ENCODE results near the gene FNDC5. TPM values are rescaled to one million over a fixed set of nuclear protein-coding genes. Genes with fewer than 3 reads are reported as not detected.

Gene FNDC5
- total RNA-seq, 1 donor from 2014 or later, result 0.85 TPM

DNA sequence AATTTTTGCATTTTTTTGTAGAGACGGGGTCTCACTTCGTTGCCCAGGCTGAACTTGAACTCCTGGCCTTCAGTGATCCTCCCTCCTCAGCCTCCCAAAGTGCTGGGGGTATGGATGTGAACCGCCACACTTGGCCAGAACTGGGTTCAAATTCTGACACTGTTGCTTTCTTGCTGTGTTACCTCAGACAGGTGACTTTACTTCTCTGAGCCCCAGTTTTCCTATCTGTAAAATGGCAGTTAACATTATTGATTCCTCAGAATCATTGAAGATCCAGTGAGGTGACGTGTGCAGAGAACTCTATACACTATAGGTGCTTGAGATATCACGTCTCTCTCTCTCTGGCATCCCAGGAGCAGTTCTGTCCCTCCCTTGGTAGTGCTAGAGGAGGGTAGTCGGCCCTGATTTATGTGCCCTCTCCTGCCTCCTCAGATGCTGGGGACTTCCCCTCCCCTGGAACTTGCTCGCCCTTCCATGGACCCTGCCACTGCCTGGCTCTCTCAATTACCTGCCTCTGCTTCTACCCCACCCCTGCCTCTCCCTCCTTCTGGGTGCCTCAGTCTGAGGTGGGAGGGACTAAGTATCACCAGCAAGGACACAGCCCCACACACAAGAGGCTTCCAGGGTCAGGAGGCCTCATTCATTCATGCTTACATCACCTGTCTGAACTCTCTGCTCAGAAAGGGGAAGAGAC lies 12.8 kb upstream of the FNDC5 start:
- DNase-seq, result no peak

DNA sequence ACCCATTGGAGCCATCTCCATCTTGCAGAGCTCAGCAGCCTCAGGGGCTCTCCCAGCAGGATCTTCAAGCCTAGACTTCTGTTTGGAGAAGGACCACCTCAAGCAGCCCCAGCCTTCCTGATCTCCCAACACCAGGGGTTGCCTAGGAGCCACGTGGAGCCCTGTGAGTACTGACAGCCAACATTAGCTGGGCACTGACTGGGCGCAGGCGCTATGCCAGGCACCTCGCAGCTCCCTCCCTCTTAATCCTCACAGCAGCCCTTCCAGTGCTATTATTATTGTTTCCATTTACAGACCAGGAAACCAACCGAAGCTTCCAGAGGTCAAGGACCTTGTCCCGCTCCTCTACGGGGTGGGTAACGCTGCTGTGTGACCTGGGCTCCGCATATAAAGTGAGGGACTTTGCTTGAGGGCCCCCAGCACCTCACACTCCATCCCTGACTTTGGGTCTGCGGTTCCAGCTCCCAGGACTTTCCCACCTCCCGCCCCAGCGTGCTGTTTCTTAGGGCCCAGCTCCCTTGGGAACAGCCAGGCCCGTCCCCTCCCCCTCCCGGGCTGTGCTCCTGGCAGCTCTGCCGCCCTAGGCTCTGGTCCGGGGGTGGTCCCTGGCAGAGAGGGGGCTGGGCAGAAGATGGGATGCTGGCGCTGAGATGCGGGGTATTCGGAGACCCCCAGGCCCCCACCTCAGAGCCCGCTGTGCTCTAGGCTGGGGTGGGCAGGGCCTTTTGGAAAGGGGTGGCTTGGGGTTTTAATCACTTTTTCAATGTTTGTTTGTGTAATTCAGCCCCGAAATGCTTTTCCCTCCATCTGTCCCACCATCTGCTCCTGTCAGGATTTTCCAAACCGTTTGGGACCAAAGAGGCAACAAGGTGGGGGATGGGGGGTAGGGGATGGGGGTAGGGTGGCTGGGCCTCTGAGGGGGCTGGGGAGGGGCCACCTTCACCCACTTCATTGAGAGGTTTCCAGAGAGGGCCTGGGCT lies 11.4 kb upstream of the FNDC5 start:
- no peak for DNase-seq

DNA sequence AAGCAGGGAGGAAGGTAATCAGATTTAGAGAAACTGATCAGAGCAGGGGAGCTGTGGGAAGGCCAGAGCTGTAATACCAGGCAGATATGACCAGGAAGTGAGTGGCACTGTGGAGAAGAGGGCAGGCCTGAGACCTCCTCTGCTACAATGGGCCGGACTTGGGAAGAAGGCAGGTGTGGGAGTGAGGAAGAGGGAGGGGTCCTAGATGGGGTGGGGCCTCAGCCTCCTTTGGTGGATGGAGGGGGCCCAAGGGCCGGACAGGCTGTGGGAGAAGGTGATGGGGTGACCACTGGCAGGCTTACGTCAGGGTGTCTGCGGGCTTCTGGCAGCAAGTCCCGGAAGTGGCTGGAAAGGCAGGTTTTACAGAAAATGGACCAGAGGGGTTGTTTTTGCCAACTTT lies 10.6 kb upstream of the FNDC5 start:
- DNase-seq, result no peak

DNA sequence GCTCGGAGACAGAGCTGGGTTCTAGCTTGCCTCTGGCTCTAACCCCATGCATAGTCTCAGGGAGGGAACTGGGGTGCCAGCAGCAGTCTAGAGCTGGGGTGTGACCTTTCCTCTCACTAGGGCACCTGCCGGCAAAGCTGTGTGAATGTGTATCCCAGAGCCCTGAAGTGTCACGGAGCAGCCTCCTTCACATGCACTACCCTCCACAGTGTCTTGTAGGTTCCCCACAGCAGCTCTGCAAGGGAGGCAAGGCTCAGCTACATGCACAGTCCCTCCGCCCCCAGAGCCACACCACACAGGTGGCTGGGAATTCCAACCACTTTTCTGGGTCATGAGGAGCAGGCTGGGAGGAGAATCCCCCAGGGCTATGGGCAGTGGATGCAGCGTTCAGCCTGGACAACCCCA lies 7.9 kb upstream of the FNDC5 start:
- no peak for DNase-seq

DNA sequence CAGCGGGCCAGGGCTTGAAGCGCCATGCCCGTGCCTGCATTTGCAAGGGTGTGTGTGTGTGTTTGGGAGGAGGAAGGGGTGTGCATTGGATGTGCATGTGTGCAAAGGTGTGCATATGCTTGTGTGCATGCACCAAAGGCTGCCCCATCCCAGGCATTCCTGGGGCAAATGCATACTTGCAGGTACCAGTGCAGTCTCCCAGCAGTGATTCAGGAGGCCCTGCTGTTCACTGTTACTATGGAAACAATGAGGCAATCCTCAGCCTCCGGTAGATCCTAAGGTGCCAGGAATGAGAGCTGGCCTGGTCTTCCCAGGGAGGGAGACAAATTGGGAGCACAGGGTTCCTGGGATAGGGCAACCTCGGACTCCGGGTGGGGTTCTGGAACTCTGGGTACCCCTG lies 7.5 kb upstream of the FNDC5 start:
- DNase-seq, result no peak

DNA sequence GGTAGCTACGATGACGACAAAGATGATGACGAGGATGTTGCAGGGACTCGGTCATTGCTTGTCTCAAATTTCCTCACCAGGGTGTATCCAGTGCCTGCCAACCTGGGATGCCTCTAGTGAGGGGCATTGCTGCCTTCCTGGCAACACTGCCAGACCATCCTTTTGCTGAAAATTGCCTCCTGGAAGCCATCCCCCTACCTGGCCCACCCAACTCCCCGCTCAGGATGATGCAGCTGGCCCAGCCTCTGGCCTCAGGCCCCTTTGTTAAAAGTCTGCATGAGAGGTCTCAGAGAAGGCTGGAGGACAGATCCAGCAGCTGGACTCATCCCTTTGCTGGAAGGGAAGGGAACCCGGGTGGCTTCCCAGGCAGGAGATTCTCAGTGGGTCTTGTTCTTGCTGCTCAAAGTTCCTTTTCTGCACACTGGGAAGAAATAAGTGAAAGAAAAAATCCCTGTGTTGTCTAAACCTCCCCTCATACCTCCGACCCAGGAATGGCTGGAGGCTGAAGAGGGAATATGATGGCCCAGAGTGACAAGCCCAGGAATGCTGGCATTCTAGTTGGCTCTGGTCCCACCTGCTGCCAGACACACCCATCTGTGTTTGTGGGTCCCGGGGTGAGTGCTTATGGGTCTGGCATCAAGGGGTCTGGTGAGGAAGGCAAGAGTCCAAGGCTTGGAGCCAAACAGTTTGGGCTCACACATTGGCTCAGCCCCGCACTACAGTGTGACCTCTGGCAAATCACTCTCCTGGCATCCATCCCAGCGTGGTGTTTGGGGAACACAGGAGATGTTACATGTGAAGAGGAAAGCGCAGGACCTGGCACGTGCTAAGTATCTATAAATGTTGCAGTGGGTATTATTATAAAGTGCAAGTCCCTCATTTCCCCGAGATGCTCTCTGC lies 6.7 kb upstream of the FNDC5 start:
- DNase-seq, result no peak

DNA sequence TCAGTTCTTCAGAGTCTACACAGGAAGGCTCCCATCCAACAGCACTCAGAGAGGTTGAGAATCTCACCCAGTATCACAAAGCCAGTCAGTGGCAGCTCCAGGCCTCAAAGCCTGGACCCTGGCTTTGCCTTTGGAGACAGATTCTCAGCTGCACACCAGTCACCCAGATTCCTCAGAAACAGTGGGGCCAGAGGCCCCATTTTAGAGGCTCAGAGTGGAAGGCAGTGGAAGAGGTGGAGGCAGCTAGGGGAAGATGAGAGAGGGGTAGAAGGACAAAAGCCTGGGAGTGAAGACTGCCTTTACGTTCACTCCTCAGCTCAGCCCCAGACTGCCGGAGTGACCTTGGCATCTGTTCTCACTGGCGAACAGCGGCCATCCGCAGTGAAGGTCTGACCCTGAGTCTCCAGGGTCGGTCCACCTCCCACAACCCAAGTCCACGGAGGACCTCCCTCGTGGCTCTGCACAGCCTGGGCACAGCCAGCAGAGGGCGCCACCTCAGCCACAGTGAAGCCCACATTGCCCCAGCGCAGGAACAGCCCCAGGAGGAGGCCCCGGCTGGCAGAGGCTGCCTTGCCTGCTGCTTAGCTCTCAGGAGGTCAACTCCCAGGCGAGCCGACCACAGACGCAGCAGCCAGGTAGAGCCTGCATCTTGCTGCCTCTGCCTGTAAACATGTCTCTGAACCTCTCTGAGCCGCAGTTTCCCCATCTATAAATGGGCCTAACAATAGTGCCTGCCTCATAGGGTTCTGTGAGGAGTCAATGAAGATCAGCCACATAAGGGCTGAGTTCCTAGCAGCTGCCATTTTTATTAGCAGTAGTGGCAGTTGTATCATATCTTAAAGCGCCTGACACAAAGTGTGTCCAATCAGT lies 5.9 kb upstream of the FNDC5 start:
- DNase-seq, result peak; percentile 81

DNA sequence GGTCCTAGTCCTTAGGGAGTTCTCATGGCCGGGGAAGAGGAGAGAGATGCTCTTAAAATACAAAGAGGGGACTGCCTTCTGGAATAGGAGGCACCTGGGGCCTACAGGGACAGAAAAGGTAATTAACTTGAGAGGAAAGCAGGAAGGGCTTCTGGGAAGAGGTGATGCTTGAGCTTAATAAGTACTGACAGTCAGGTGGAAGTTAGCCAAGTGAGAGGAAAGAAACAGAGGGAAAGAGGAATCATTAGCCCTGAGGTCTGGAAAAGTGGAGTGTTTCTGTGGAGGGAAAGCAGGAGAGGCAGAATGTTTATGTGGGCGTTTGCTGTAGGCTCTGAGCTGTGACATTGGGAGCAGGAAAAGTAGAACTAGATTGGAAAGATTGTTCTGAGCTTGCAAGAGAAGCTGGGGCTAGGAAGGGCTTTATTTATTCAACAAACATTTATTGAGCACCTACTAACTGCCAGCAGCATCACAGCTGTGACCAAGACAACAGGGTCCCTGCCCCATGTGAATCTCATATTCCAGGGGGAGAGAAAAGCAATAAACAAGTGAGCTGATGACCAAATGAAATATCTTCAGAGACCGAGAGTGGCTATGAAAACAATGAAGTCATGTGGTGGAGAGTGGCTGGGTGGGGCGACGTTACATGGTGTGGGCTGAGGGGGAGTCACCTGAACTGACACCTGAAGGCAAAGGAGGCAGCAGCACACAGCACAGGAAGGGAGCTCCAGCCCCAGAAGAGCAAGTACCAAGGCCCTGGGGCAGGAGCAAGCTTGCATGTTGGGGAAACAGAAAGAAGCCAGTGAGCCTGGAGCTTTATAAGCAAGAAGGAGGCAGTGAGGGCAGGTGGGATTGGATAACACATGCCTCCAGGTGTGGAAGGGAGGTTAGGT lies 4.4 kb upstream of the FNDC5 start:
- DNase-seq, result no peak

DNA sequence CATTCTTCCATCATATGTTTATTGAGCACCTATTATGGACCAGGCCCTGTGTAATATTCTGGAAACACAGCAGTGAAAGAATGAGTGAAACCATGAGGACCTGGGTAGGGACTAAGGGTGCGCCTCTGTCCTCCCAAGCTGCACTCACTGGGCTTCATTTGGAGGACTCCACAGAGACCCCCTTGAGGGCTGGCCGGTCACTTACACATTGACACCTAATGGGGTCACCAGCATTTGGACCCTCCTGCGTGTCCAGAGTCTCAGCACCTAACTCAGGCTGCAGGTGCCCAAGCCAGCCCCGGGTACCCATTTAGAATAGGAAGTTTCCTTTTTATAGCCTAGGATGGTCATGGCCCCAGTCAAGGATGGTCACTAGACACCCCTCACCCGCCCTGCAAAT lies 2.8 kb upstream of the FNDC5 start:
- DNase-seq, result no peak

DNA sequence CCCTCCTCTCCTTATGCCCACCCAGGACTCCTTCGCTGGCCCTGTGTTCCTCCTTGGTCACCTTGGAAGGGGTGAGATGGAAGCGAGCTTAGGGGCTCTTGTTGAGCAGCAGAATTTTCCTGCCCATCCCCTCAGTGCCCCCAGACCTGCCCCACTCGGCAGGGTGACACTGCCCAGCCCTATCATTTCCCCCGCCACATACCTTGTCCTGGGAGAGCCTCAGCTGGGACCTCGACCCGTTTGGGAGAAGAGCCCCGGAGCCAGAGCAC lies 1.4 kb upstream of the FNDC5 start:
- no peak for DNase-seq

DNA sequence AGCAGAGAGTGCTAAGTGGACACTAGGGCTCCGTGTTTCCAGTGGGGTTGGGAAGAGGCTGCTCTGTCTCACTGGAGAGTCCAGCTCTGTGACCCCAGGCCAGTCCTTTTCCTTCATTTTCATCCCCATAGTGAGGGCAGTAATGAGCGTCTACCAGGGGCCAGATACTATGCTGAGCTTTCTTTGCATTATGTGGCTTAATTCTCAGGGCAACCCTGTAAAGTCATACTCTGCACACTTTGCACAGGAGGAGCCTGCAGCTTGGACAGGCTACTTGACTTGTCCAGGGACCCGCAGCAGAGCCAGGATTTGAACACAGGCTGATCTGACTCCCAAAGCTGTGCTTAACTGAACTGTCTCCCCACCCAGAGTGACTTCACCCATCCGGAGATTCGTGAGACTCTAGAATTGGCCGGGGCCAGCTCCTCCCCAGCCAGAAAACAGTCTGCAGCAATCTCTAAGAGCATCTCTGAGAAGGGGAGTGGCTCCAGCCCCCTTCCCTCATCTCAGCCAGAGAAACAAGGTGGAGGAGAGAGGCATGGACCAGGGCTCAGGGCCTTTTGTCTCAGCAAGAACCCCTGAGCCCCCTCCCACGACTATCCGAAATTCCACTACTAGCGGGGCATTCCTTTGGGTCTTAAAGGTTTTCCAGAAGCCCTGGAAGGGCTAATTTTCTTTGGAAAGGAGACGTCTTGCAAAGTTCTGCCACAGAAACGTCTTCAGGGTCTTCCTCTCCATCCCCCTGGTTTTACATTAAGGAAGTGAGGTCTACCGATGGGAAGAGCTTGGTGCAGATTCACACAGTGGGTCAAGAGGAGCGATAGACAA lies 866 bp upstream of the FNDC5 start:
- DNase-seq, result no peak

DNA sequence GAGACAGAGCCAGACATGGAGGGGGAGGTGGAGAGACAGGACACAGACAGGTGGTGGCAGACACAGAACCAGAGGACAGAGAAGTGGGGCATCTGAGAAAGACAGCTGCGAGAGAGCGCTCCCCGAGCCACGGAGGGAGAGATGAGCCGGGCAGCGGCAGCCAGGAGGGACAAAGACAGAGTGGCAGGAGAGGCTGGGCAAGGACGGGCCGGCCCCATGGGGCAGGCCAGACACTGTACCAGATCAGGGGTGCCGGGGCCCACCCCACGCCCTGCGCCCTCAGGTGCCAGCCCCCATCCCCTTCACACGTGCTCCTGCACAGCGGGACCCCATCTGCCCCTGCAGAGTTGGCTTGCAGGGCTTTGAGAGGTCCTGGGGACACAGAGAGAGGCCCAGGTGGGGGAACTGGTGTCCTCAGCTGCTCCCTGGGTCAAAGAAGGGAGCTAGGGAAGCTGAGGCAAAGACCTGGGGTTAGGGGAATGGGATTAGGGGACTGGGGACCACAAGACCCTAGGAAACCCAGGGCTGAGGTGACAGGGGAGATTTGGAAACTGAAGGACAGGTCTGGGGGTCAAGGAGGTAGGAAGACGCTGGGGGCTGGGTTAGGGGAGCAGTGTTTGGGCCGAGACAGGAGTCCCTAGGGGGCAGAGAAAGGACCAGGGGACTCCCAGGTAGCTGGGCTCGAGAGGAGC lies 643 bp downstream of the FNDC5 start:
- no peak for DNase-seq

DNA sequence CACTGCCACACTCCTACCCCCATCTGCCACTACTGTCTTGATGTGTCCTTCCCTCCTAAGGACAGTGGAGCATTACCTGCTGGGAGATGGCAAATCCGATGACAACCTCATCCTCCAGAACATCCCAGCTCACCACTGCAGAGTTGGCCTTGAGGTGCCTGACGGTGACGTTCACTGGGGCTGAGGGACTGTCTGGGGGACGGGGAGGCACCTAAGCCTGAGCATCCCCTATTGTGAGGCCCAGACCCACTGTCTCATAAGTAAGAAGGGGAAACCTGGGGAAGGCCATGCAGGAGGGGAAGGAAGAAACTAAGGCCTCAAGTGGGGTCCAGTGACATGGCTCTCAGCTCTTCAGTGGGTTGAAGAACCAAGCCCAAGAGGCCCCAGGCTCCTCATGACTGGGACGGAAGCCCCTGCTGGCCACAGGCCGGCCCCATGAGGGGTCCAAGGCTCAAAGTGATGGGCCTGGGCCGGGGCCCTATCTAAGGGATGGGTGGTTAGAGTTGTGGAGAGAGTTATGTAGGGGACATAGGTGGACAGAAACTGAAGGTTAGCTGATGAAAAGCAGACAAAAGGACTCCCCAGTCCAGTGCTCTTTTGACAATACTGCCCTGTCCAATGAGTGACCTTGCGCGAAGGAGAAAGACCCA lies 1.8 kb downstream of the FNDC5 start:
- no peak for DNase-seq

DNA sequence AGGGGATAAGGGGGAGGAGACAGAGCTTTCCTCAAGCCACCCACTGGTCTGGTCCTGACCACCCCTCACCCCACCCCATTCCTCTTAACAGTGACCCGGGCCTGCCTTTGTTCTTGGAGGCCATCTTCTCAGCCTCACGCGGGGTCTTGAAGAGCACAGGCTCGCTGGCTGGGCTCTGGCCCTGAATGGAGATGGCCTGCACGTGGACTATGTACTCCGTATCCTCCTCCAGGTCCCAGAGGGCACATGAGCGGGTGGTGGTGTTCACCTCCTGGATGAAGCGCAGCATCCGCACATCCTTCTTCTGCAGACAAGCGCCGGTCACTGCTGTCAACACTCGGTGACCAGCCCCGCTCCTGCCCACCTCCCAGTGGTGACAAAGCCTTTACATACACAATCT lies 2.6 kb downstream of the FNDC5 start:
- no peak for DNase-seq

DNA sequence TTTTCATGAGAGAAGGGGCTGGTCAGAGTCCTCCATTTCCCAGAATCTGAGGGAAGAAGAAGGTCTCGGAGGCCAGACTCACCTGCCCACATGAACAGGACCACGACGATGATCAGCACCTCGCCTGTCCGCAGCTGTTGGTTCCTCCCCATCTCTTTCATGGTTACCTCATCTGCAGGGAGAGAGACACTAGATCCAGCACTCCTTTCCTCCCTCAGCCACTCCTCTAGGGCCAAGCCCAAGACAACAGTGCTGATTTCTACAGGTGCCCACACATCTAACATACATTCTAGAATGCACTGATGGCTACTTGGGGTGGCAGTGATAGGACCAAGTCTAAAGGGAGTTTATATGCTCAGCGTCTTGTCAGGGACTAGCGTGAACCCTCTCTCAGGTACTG lies 3.0 kb downstream of the FNDC5 start:
- no peak for DNase-seq

DNA sequence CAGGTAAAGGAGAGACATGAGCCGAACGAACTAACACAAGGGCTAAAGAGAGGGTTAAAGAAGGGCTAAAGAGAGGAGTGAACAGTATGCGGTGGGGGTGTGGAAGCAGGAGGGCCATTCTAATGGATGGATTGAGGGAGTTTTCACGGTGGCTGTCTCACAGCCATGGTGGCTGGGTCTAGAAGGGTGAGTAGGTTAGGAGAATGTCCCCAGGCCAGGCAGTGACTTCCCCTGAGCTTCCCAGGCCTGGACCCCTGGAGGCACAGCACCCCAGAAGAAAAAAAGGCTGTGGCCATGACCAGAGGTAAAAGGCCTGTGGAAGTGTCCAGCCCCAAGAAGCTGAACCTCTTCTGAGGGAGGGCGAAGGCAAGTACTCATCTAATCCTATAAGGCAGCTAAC lies 3.6 kb downstream of the FNDC5 start:
- DNase-seq, result no peak

DNA sequence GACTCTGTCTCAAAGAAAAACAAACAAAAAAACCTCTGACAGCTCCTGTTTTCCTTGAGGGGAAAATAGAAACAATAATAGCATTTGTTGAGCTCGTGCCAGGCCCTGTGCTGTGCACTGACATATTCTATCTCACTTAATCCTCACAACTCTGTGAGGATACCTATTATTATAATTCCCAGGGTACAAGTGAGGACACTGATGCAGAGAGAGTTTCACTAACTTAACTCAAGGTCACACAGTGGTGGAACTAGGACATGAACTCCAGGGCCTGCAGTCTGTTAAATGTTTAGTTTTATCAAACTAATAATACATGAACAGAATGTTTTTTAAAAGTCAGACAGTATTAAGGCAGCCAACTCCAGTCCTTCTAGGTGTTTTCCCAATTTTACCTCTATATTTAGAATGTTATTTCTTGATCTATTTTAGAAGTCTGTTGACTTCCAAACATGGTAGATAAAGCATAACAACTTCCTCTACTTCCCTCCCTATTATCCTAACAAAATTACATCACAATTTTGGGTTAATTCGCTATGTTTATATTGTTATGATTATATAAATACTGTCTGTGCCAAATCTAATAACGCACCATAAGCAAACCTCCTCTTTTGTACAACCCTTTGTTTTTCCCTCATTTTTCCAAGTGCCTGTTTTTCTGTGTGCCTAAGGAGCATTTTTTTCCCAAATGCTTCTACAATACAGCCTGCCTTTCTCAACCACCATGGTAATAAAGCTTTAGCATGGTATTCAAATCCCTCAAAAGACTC lies 4.9 kb downstream of the FNDC5 start:
- no peak for DNase-seq

DNA sequence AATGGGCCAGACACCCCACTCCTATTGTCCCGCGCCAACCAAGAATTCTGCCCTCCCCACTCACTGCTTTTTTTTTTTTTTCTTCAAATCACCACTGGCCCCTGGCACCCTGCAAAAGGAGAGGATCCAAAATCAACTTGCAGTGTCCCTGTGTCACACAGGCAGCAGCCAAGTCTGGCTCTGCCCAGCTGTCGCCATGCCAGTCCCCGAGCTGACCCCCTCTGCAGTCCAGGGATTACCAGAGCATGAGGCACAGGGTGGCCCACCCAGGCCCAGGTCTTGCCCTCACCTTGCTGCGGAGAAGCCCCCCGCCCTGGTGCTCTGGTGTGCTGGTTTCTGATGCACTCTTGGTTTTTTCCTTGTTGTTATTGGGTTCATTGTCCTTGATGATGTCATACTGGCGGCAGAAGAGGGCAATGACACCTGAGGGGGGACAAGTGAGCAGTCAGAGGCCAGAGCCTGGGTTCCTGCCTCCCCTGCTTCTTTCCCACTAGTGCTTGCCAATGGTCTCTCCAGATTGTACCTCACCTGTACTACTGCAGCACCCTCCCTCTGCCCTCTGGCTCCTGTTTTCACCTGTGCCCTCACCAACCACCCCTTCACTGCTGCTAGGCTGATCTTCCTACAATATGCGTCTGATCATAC lies 6.2 kb downstream of the FNDC5 start:
- no peak for DNase-seq
